ENCODE results near the gene NR0B2.
A peak's percentile ranks its signal among the peaks of the same experiment; 100 is the strongest.

NR0B2 gene

GRCh38 chr1:26915204-26915842 is 1.5 kb upstream of the NR0B2 start:
- H4K12ac ChIP-seq (ENCODE audit: low read depth, low read length) = no peak overlapping the region
- no peak overlapping the region for H3K9ac ChIP-seq (ENCODE audit: low read length)
- no peak overlapping the region for H3K14ac ChIP-seq (ENCODE audit: low read length)
- H2AK5ac ChIP-seq (ENCODE audit: low read length) = no peak overlapping the region
- no peak for DNase-seq
- no peak overlapping the region for H3K4me3 ChIP-seq (ENCODE audit: low read depth, low read length)
- H3K4ac ChIP-seq (ENCODE audit: low read depth, low read length) = no peak overlapping the region
- H3K23ac ChIP-seq (ENCODE audit: low read length) = peak overlapping the region; percentile 63
- no peak overlapping the region for H2BK5ac ChIP-seq (ENCODE audit: low read depth, low read length, poor library complexity)
- H3K36me3 ChIP-seq (ENCODE audit: control insufficient read depth in 1 of 2, insufficient read depth in 2 of 2, low read length in 2 of 2) = no peaks in the 10 kb centered on the region
- no peaks in the 10 kb centered on the region for H3K27me3 ChIP-seq (ENCODE audit: insufficient read depth, low read length)
- H3K79me1 ChIP-seq (ENCODE audit: low read length) = no peaks in the 10 kb centered on the region
- H3K79me2 ChIP-seq (ENCODE audit: control insufficient read depth, insufficient read depth, low read length, poor library complexity) = no peaks in the 10 kb centered on the region
- H3K18ac ChIP-seq (ENCODE audit: low read length) = no peak overlapping the region
- H4K8ac ChIP-seq (ENCODE audit: low read depth, low read length) = no peak overlapping the region
- H2AFZ ChIP-seq (ENCODE audit: insufficient read depth, low read length, poor library complexity) = no peak overlapping the region
- no peak overlapping the region for H3K4me2 ChIP-seq (ENCODE audit: low read length)
- H2BK12ac ChIP-seq (ENCODE audit: low read length) = no peak overlapping the region
- no peak overlapping the region for H3K27ac ChIP-seq (ENCODE audit: low read depth, low read length)
- no peaks in the 10 kb centered on the region for H3K4me1 ChIP-seq (ENCODE audit: control insufficient read depth in 1 of 2, insufficient read depth in 2 of 2, low read length in 2 of 2)
- H2BK120ac ChIP-seq (ENCODE audit: insufficient read depth, low read length, poor library complexity) = no peak overlapping the region
- no peak overlapping the region for H4K91ac ChIP-seq (ENCODE audit: low read depth, low read length)
- no CpG with 5 or more reads among the region's 5 CpGs for WGBS (ENCODE audit: extremely low coverage, insufficient coverage, insufficient read length)
- peaks cover 4% of the 10 kb centered on the region for H3K9me3 ChIP-seq (ENCODE audit: insufficient read depth, low read depth, low read length)

GRCh38 chr1:26913389-26913753 is 404 bp downstream of the NR0B2 start:
- Histone ChIP-seq H3K79me1 (ENCODE audit: low read length) (no peaks in the 10 kb centered on the region), H3K27ac (ENCODE audit: low read depth, low read length) (no peak overlapping the region), H3K9ac (ENCODE audit: low read length) (no peak overlapping the region), H3K4me2 (ENCODE audit: low read length) (no peak overlapping the region), H2BK5ac (ENCODE audit: low read depth, low read length, poor library complexity) (no peak overlapping the region), H2BK12ac (ENCODE audit: low read length) (no peak overlapping the region), H3K36me3 (ENCODE audit: control insufficient read depth in 1 of 2, insufficient read depth in 2 of 2, low read length in 2 of 2) (no peaks in the 10 kb centered on the region), H4K12ac (ENCODE audit: low read depth, low read length) (no peak overlapping the region), H3K9me3 (ENCODE audit: insufficient read depth, low read depth, low read length) (peaks cover 4% of the 10 kb centered on the region), H3K4me1 (ENCODE audit: control insufficient read depth in 1 of 2, insufficient read depth in 2 of 2, low read length in 2 of 2) (no peaks in the 10 kb centered on the region), H4K8ac (ENCODE audit: low read depth, low read length) (no peak overlapping the region), H3K23ac (ENCODE audit: low read length) (no peak overlapping the region), H4K91ac (ENCODE audit: low read depth, low read length) (no peak overlapping the region), H2AFZ (ENCODE audit: insufficient read depth, low read length, poor library complexity) (no peak overlapping the region), H2AK5ac (ENCODE audit: low read length) (no peak overlapping the region), H3K4me3 (ENCODE audit: low read depth, low read length) (no peak overlapping the region), H3K4ac (ENCODE audit: low read depth, low read length) (no peak overlapping the region), H3K27me3 (ENCODE audit: insufficient read depth, low read length) (no peaks in the 10 kb centered on the region), H3K18ac (ENCODE audit: low read length) (no peak overlapping the region), H3K14ac (ENCODE audit: low read length) (no peak overlapping the region), H2BK120ac (ENCODE audit: insufficient read depth, low read length, poor library complexity) (no peak overlapping the region), H3K79me2 (ENCODE audit: control insufficient read depth, insufficient read depth, low read length, poor library complexity) (no peaks in the 10 kb centered on the region)
- no peak for DNase-seq
- WGBS (ENCODE audit: extremely low coverage, insufficient coverage, insufficient read length) = no CpG with 5 or more reads among the region's 5 CpGs

- no peak overlapping the region for H2AFZ ChIP-seq (ENCODE audit: insufficient read depth, low read length, poor library complexity)
- no peak overlapping the region for H3K23ac ChIP-seq (ENCODE audit: low read length)
- WGBS (ENCODE audit: extremely low coverage, insufficient coverage, insufficient read length) = no CpG with 5 or more reads among the region's 2 CpGs
- no peak overlapping the region for H2AK5ac ChIP-seq (ENCODE audit: low read length)
- H2BK120ac ChIP-seq (ENCODE audit: insufficient read depth, low read length, poor library complexity) = no peak overlapping the region
- H3K4me2 ChIP-seq (ENCODE audit: low read length) = no peak overlapping the region
- H3K27me3 ChIP-seq (ENCODE audit: insufficient read depth, low read length) = no peaks in the 10 kb centered on the region
- no peak overlapping the region for H3K9ac ChIP-seq (ENCODE audit: low read length)
- no peak overlapping the region for H3K4me3 ChIP-seq (ENCODE audit: low read depth, low read length)
- no peak overlapping the region for H4K12ac ChIP-seq (ENCODE audit: low read depth, low read length)
- H4K91ac ChIP-seq (ENCODE audit: low read depth, low read length) = no peak overlapping the region
- H3K79me2 ChIP-seq (ENCODE audit: control insufficient read depth, insufficient read depth, low read length, poor library complexity) = no peaks in the 10 kb centered on the region
- no peak for DNase-seq
- peaks cover 0 to 2% of the 10 kb centered on the region in 2 experiments for H3K4me1 ChIP-seq (ENCODE audit: control insufficient read depth in 1 of 2, insufficient read depth in 2 of 2, low read length in 2 of 2)
- H3K36me3 ChIP-seq (ENCODE audit: control insufficient read depth in 1 of 2, insufficient read depth in 2 of 2, low read length in 2 of 2) = no peaks in the 10 kb centered on the region
- H3K18ac ChIP-seq (ENCODE audit: low read length) = no peak overlapping the region
- H3K27ac ChIP-seq (ENCODE audit: low read depth, low read length) = no peak overlapping the region
- peaks cover 4% of the 10 kb centered on the region for H3K9me3 ChIP-seq (ENCODE audit: insufficient read depth, low read depth, low read length)
- H2BK5ac ChIP-seq (ENCODE audit: low read depth, low read length, poor library complexity) = no peak overlapping the region
- no peak overlapping the region for H3K4ac ChIP-seq (ENCODE audit: low read depth, low read length)
- no peaks in the 10 kb centered on the region for H3K79me1 ChIP-seq (ENCODE audit: low read length)
- no peak overlapping the region for H2BK12ac ChIP-seq (ENCODE audit: low read length)
- no peak overlapping the region for H3K14ac ChIP-seq (ENCODE audit: low read length)
- H4K8ac ChIP-seq (ENCODE audit: low read depth, low read length) = no peak overlapping the region
Observed at GRCh38 chr1:26912147-26912490, 1.7 kb downstream of the NR0B2 start.

GRCh38 chr1:26911399-26912146 is 2.2 kb downstream of the NR0B2 start:
- DNase-seq = no peak
- no peak overlapping the region for H2BK120ac ChIP-seq (ENCODE audit: insufficient read depth, low read length, poor library complexity)
- H3K79me1 ChIP-seq (ENCODE audit: low read length) = no peaks in the 10 kb centered on the region

More at GRCh38 chr1:26911399-26912146, 2.2 kb downstream of the NR0B2 start:
- Histone ChIP-seq H4K12ac (ENCODE audit: low read depth, low read length) (no peak overlapping the region), H3K9me3 (ENCODE audit: insufficient read depth, low read depth, low read length) (peaks cover 4% of the 10 kb centered on the region), H2BK5ac (ENCODE audit: low read depth, low read length, poor library complexity) (no peak overlapping the region), H3K4me1 (ENCODE audit: control insufficient read depth in 1 of 2, insufficient read depth in 2 of 2, low read length in 2 of 2) (peaks cover 0 to 2% of the 10 kb centered on the region in 2 experiments), H3K23ac (ENCODE audit: low read length) (no peak overlapping the region), H3K4ac (ENCODE audit: low read depth, low read length) (no peak overlapping the region), H3K36me3 (ENCODE audit: control insufficient read depth in 1 of 2, insufficient read depth in 2 of 2, low read length in 2 of 2) (no peaks in the 10 kb centered on the region), H3K14ac (ENCODE audit: low read length) (no peak overlapping the region), H3K79me2 (ENCODE audit: control insufficient read depth, insufficient read depth, low read length, poor library complexity) (no peaks in the 10 kb centered on the region), H3K9ac (ENCODE audit: low read length) (no peak overlapping the region), H3K27me3 (ENCODE audit: insufficient read depth, low read length) (no peaks in the 10 kb centered on the region), H2AK5ac (ENCODE audit: low read length) (no peak overlapping the region), H3K4me3 (ENCODE audit: low read depth, low read length) (no peak overlapping the region), H4K8ac (ENCODE audit: low read depth, low read length) (no peak overlapping the region), H4K91ac (ENCODE audit: low read depth, low read length) (no peak overlapping the region), H2BK12ac (ENCODE audit: low read length) (no peak overlapping the region), H3K18ac (ENCODE audit: low read length) (no peak overlapping the region), H3K27ac (ENCODE audit: low read depth, low read length) (no peak overlapping the region), H3K4me2 (ENCODE audit: low read length) (no peak overlapping the region), H2AFZ (ENCODE audit: insufficient read depth, low read length, poor library complexity) (no peak overlapping the region)
- no CpG with 5 or more reads among the region's 8 CpGs for WGBS (ENCODE audit: extremely low coverage, insufficient coverage, insufficient read length)
